Keratinocyte (primary cell): Measurements from ENCODE around the gene ZNF320.
"Not testable (repeated sequence)": the region's sequence is repeated elsewhere in the genome, so short reads cannot be mapped to it uniquely, and the experiment has no call there.

ENCODE experiments used
- EZH2 ChIP-seq: IDR thresholded peaks from one replicate; pipeline ENCODE4 v1.6.1; 2012; ENCODE audit warnings: inconsistent platforms, mild to moderate bottlenecking, low read length, moderate library complexity
- TF ChIP-seq, protein P1 (sequence below), 3 experiments: IDR thresholded peaks in 1 of 3; conservative IDR thresholded peaks in 1 of 3; optimal IDR thresholded peaks in 1 of 3; 2 replicates in 2 of 3; 3 replicates in 1 of 3; pipeline versions ENCODE3 to v1.5.1; 2011; ENCODE audit warnings: low read length in 3 of 3, mild to moderate bottlenecking in 3 of 3, moderate library complexity in 2 of 3, control low read depth in 1 of 3, inconsistent platforms in 1 of 3; ENCODE audit not compliant: insufficient read depth in 2 of 3; ENCODE audit errors: extremely low read depth in 1 of 3

DNA sequence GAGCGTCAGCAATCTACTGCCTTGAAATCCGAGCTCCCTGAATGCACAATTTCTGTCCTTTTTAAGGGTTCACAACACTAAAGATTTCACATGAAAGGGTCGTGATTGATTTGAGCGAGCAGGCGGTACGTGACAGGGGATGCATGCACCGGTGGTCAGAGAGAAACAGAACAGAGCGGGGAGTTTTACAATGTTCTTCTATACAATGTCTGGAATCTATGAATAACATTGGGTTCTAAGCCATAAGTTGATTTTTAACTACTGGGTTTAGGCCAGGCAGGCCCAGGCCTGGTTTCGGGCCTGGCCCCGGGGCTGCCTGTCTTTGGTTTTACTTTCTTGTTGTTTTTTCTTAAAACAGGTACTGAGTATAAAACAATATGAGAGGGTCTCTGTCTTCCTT, 1.2 kb upstream of the ZNF320 start:
- TF ChIP-seq, protein P1, sequence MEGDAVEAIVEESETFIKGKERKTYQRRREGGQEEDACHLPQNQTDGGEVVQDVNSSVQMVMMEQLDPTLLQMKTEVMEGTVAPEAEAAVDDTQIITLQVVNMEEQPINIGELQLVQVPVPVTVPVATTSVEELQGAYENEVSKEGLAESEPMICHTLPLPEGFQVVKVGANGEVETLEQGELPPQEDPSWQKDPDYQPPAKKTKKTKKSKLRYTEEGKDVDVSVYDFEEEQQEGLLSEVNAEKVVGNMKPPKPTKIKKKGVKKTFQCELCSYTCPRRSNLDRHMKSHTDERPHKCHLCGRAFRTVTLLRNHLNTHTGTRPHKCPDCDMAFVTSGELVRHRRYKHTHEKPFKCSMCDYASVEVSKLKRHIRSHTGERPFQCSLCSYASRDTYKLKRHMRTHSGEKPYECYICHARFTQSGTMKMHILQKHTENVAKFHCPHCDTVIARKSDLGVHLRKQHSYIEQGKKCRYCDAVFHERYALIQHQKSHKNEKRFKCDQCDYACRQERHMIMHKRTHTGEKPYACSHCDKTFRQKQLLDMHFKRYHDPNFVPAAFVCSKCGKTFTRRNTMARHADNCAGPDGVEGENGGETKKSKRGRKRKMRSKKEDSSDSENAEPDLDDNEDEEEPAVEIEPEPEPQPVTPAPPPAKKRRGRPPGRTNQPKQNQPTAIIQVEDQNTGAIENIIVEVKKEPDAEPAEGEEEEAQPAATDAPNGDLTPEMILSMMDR (optimal IDR thresholded peaks at IDR 0.05 in 1 of 3, IDR thresholded peaks at IDR 0.05 in 1 of 3, conservative IDR thresholded peaks at IDR 0.05 in 1 of 3; ENCODE audit: extremely low read depth in 1 of 3, insufficient read depth in 2 of 3, low read length in 3 of 3) = not testable (repeated sequence)
- TF ChIP-seq EZH2 = not testable (repeated sequence)
